Measurements from ENCODE around the gene MS4A3. TPM values are rescaled to one million over a fixed set of nuclear protein-coding genes. Genes with fewer than 3 reads are reported as not detected.

The MS4A3 gene
- total RNA-seq, 1 experiment from 2014 or later: not detected

GRCh38 chr11:60111793-60112192 lies 55.3 kb downstream of the MS4A3 start:
- Histone ChIP-seq H2BK20ac (ENCODE audit: low read depth, low read length, poor library complexity, severe bottlenecking) (no peak overlapping the region), H4K5ac (ENCODE audit: insufficient read length, low read depth, low read length) (no peak overlapping the region), H3K9me3 (ENCODE audit: control insufficient read depth, low read depth, low read length) (no peaks in the 10 kb centered on the region), H3K27ac (ENCODE audit: insufficient read length, low read depth, low read length) (no peak overlapping the region), H3K79me1 (ENCODE audit: insufficient read depth, low read depth, low read length, poor library complexity, severe bottlenecking) (no peaks in the 10 kb centered on the region), H3K9ac (ENCODE audit: extremely low read depth, insufficient read length, low read length) (no peak overlapping the region), H3K79me2 (ENCODE audit: insufficient read depth, low read length) (no peaks in the 10 kb centered on the region), H2BK15ac (ENCODE audit: low read depth, low read length) (no peak overlapping the region), H3K56ac (ENCODE audit: insufficient read length, low read depth, low read length) (no peak overlapping the region), H2BK5ac (ENCODE audit: insufficient read length, low read length) (no peak overlapping the region), H2AFZ (ENCODE audit: low read length) (no peak overlapping the region), H4K8ac (replicated peaks; ENCODE audit: insufficient read length, low read depth, low read length) (no peak overlapping the region), H3K27me3 (ENCODE audit: insufficient read depth, low read length) (no peaks in the 10 kb centered on the region), H3K23me2 (ENCODE audit: insufficient read length, low read depth, low read length, poor library complexity, severe bottlenecking) (no peaks in the 10 kb centered on the region), H3K4ac (ENCODE audit: low read depth, low read length) (no peak overlapping the region), H2BK120ac (ENCODE audit: low read depth, low read length, poor library complexity, severe bottlenecking) (no peak overlapping the region), H3K4me2 (ENCODE audit: insufficient read depth, insufficient read length, low read length) (no peak overlapping the region), H4K20me1 (ENCODE audit: control insufficient read depth, insufficient read depth, insufficient read length) (no peaks in the 10 kb centered on the region), H2BK12ac (ENCODE audit: insufficient read length, low read depth, low read length) (no peak overlapping the region), H3K14ac (ENCODE audit: insufficient read depth, low read length) (no peak overlapping the region), H4K91ac (ENCODE audit: insufficient read length, low read depth, low read length) (no peak overlapping the region), H3K18ac (ENCODE audit: insufficient read length, low read depth, low read length) (no peak overlapping the region), H3T11ph (ENCODE audit: low read length) (no peak overlapping the region), H3K4me1 (ENCODE audit: insufficient read depth, low read length) (no peaks in the 10 kb centered on the region), H3K23ac (ENCODE audit: insufficient read length, low read depth, low read length) (no peak overlapping the region), H2AK5ac (ENCODE audit: insufficient read length, low read length) (no peak overlapping the region)
- Mint-ChIP-seq H3K27me3 (ENCODE audit: low read depth) (no peaks in the 10 kb centered on the region), H3K27ac (no peak overlapping the region), H3K4me3 (no peak overlapping the region), H3K4me1 (peaks cover 28% of the 10 kb centered on the region in 2 experiments), H3K9me3 (peaks cover 3 to 8% of the 10 kb centered on the region in 2 experiments; a peak in 4 of 5 replicates), H3K36me3 (ENCODE audit: insufficient read depth in 1 of 3, low read depth in 3 of 3) (peaks cover 0 to 7% (median 4%) of the 10 kb centered on the region in 3 experiments; a peak in 3 of 7 replicates)
- DNase-seq: no peak
- no peak for TF ChIP-seq CTCF (conservative IDR thresholded peaks at IDR 0.05)
- no CpG with 5 or more reads among the region's 2 CpGs for WGBS (ENCODE audit: extremely low coverage, insufficient read length, low lambda C conversion rate)

All from H9 (cell line).